NOMO-1 treated with DMSO at 0.1 percent for 48 hours (cell line): ENCODE data around the gene HADHA.

Experiments used
- DNase-seq: peaks from one replicate; lab custom pipeline; 2025; ENCODE audit not compliant: unreplicated experiment; lab: John Stamatoyannopoulos, UW

The HADHA gene

GRCh38 chr2:26245810-26246209 lies 1.4 kb upstream of the HADHA start:
- DNase-seq: peak; percentile 9

- peak; percentile 41 for DNase-seq
Observed at GRCh38 chr2:26245231-26245732, 850 bp upstream of the HADHA start.

DNA sequence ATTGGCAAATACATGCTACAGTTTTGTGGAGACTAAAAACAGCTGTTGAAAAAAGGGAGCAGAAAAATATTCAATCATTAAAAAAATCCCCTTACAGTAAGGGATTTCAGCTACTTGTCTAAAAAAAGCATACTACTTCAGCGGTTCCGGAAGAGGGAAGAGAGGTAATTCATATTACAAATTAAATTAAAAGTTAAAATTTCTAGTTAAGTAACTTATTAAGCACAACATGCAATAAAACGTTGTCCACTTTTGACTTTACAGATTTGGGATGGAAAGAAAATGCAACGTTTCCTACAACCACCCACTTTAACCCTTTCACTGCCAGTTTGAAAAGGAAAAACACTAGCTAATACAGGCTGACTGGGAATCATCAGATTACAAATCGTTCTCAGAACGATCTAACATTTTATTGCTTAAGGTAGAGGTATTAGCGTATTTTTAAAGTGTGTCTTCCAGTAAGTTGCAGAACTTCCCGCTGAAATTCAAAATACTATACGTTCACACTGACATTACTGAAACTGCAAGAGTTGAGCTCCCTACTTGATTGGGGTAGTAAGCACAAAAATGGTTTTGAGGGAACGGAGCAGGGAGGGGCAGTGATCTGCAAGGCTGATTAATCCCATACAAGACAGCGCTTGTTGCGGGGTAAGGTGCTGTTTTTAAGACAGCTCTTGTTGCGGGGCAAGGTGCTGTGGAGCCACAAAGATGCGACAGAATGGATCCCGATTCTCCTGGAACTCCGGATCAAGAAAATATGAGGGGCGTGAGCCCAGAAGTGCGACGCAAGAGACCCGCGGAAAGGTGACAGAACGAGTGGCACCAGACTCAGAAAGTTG lies 743 bp downstream of the HADHA start:
- DNase-seq: peak; percentile 29

GRCh38 chr2:26241928-26242436 lies 2.5 kb downstream of the HADHA start:
- no peak for DNase-seq

- peak; percentile 44 for DNase-seq
Observed at GRCh38 chr2:26238311-26238958, 6.0 kb downstream of the HADHA start.

DNA sequence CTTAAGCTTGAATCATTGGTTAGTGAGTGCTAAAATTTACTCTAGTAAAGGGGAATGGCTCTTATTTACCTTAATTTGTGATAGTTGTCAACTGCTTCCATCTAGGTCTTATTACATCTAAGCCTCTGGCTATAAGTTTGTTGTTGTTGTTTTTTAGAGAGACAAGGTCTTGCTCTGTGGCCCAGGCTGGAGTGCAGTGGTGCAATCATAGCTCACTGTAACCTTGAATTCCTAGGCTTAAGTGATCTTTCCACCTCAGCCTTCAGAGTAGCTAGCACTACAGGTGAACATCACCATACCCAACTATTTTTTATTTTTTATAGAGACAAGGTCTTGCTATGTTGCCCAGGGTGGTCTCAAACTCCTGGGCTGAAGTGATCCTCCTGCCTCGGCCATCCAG lies 6.6 kb downstream of the HADHA start:
- no peak for DNase-seq

- DNase-seq: no peak
Observed at GRCh38 chr2:26235089-26235488, 9.3 kb downstream of the HADHA start.

GRCh38 chr2:26230806-26231205 lies 13.6 kb downstream of the HADHA start:
- DNase-seq: no peak

DNA sequence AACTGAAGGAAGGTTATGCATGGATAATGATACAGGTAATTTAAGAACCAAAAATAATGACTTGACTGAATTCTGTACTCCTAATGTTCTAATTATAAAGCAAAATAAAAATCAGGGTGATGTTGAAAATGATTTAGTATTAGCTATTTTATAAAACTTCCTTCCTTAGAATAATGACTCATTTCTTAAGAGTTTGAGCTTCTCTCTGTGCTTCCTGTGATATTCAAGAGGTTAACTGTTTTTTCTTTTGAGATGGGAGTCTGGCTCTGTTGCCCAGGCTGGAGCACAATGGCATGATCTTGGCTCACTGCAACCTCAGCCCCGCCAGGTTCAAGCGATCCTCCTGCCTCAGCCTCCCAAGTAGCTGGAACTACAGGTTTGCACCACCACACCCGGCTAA lies 14.8 kb downstream of the HADHA start:
- no peak for DNase-seq

DNA sequence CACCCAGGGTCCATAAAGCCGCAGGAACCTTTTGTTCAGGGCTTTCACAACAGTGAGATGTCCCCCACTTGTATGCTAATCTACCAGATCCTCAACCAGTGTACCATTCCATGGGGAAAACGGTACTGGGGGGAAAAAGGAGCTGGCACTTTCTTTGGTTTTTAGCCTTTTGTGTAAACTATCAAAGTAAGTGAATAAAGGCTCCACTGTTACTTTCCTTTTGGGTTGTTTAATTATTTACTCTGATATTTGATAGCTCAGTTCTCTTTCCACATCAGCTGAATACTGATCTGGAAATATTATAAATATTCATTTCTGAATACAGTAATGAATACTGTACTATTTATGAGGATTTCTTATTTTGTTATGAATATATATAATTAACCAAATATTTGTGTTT lies 20.3 kb downstream of the HADHA start:
- DNase-seq: no peak

DNA sequence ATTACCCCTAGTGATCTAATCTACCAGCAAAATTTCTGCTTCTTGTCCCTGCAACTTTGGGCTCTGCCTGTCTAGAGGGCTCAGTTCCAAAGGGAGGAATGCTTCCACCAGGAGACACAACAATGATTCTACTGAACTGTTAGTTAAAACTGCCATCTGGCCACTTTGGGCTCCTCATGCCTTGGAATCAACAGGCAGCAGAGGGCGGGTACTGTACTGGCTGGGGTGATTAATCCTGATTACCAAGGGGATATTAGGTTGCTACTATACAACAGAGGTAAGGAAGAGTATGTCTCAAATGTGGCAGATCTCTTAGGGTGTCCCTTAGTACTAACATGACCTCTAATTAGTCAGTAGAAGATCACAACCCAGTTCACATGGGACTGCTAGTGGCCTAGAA lies 21.4 kb downstream of the HADHA start:
- no peak for DNase-seq

- DNase-seq: no peak
Observed at GRCh38 chr2:26217720-26218119, 26.7 kb downstream of the HADHA start.

DNA sequence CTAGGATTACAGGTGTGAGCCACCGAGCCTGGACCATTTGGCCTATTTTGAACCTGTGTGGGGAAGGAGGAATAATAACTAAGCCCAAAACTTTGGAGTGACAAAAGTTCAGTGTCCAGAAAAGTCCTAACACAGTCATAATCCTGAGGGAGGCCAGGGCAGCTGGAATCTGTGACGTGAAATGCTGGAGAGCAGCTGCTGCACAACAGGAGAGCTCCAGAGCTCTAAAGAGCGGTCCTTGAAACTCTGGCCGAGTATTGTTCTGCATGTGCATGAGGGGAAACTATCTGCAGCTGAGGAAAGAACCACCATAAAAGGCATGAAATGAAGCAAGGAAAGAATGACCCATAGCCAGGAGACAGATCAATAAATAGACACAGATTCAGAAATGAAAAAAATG lies 27.8 kb downstream of the HADHA start:
- DNase-seq: no peak

- DNase-seq: no peak
Observed at GRCh38 chr2:26215833-26216232, 28.6 kb downstream of the HADHA start.

GRCh38 chr2:26214759-26215158 lies 29.7 kb downstream of the HADHA start:
- peak; percentile 6 for DNase-seq

- no peak for DNase-seq
Observed at GRCh38 chr2:26212011-26212410, 32.4 kb downstream of the HADHA start.

GRCh38 chr2:26203906-26204305 lies 40.5 kb downstream of the HADHA start:
- no peak for DNase-seq

- no peak for DNase-seq
Observed at GRCh38 chr2:26202981-26203490, 41.4 kb downstream of the HADHA start.

- no peak for DNase-seq
Observed at GRCh38 chr2:26197516-26197915, 46.9 kb downstream of the HADHA start.

GRCh38 chr2:26196683-26197418 lies 47.6 kb downstream of the HADHA start:
- DNase-seq: peak; percentile 87
